Stomach (tissue), 9 donors: ENCODE results near the gene KRAS. TPM values are rescaled to one million over a fixed set of nuclear protein-coding genes. Genes with fewer than 3 reads are reported as not detected.

Source experiments
- DNase-seq, 2 donors: peaks; one replicate each; pipeline versions ENCODE4 v3.0.0 to v3.0.0-alpha.2; 2013 to 2019
- H3K27ac ChIP-seq, 5 donors: fragments of 200-600 bp in 4 of 5; sonication (generic) in 4 of 5; one replicate each; pipeline ENCODE4 v1.5.1; 2013 to 2019; ENCODE audit warnings: mild to moderate bottlenecking in 1 of 5, moderate library complexity in 1 of 5
- H3K27me3 ChIP-seq, 3 donors: fragments of 200-600 bp; sonication (generic); one replicate each; pipeline ENCODE4 v1.5.1; 2017 to 2019; ENCODE audit warnings: mixed run types in 1 of 3
- H3K36me3 ChIP-seq, 4 donors: fragments of 200-600 bp; sonication (generic); 1 replicate in 3 of 4; 2 replicates in 1 of 4; pipeline ENCODE4 v1.5.1; 2016 to 2019
- H3K4me1 ChIP-seq, 4 donors: fragments of 200-600 bp; sonication (generic); one replicate each; pipeline ENCODE4 v1.5.1; 2016 to 2019
- H3K4me3 ChIP-seq, 4 donors: fragments of 200-600 bp; sonication (generic) in 3 of 4; one replicate each; pipeline ENCODE4 v1.5.1; 2016 to 2019; ENCODE audit warnings: mild to moderate bottlenecking in 1 of 4
- H3K9me3 ChIP-seq, 4 donors: fragments of 200-600 bp; sonication (generic); one replicate each; pipeline ENCODE4 v1.5.1; 2016 to 2019
- EP300 ChIP-seq: sonication (generic); formaldehyde crosslinking; IDR thresholded peaks from one replicate; pipeline ENCODE4 v1.6.1; 2017; ENCODE audit warnings: antibody characterized with exemption
- POLR2A ChIP-seq, 4 donors: fragments of 450-650 bp; IDR thresholded peaks; one replicate each; pipeline ENCODE4 v1.6.1; 2016; ENCODE audit warnings: antibody characterized with exemption in 4 of 4, control low read depth in 2 of 4, mild to moderate bottlenecking in 1 of 4, moderate library complexity in 1 of 4
- POLR2AphosphoS5 ChIP-seq, 3 donors: sonication (generic); formaldehyde crosslinking; IDR thresholded peaks; one replicate each; pipeline ENCODE4 v1.6.1; 2016; ENCODE audit warnings: antibody characterized with exemption in 3 of 3
- WGBS, 5 donors: extraction: QIAGEN DNeasy Blood & Tissue Kit in 3 of 5; methylation state at CpG; one replicate each; pipeline versions ENCODE4 v1.1.5 to v1.1.7; 2013 to 2018; 5-methylcytosine and 5-hydroxymethylcytosine counted together
- intact Hi-C: fragments of 100-400 bp; cut with DNase I; formaldehyde crosslinking; loops from one replicate; pipeline ENCODE4 v1.15.1; 2023; ENCODE audit warnings: low total_unique reads
- polyA plus RNA-seq, 3 donors: library from polyadenylated mRNA; stranded (reverse); fragments of 200-250 nt; gene quantifications; one replicate each; pipeline ENCODE4 v1.2.3, GENCODE V29; 2013
- total RNA-seq, 5 donors: library from RNA; depleted of rRNA; stranded (reverse); fragments of >200 nt; gene quantifications; one replicate each; pipeline versions ENCODE4 v1.1.0 to v1.2.3, GENCODE V29; 2014 to 2016
- TF ChIP-seq, protein P1 (sequence below), 7 experiments: fragments of 450-650 bp in 4 of 7; fragments of 200-600 bp in 3 of 7; sonication (generic) in 3 of 7; IDR thresholded peaks; one replicate each; pipeline ENCODE4 v1.5.1; 2016 to 2019; ENCODE audit warnings: antibody characterized with exemption in 7 of 7, control low read depth in 2 of 7, mild to moderate bottlenecking in 1 of 7
- donor health status: healthy with polysubstance abuse.
- donor health status: Bipolar disorder and iron deficiency.
- donor health status: healthy.

Gene KRAS
- total and polyA plus RNA-seq, 8 donors = 6.6 to 75.3 (median 17.6) TPM

DNA sequence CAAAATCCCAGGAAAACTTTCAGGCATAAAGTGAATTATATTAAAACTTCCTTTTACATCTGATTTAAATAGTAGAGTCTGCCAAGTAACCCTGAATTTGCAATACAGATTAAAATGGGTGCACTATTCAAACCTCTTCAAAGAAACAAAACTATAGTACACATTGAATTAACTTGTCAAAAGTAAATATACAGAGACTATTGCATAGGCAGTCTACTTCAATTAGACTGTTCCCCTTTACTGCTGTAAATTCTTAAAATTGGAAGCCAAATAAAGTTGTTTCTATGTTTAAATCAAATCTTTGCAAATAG, 7.1 kb downstream of the KRAS start:
- DNase-seq = no peak
- Histone ChIP-seq H3K27ac (peak overlapping the region in 3 of 5 donors; percentile 17 to 66 (median 44)), H3K36me3 (peaks cover 0 to 28% (median 4%) of the 10 kb centered on the region in 4 donors), H3K4me3 (no peak overlapping the region), H3K9me3 (no peaks in the 10 kb centered on the region), H3K4me1 (peaks cover 0 to 73% (median 30%) of the 10 kb centered on the region in 4 donors), H3K27me3 (no peaks in the 10 kb centered on the region)
- intact Hi-C loops = no loop called here
- no peak for TF ChIP-seq EP300
- TF ChIP-seq, protein P1, sequence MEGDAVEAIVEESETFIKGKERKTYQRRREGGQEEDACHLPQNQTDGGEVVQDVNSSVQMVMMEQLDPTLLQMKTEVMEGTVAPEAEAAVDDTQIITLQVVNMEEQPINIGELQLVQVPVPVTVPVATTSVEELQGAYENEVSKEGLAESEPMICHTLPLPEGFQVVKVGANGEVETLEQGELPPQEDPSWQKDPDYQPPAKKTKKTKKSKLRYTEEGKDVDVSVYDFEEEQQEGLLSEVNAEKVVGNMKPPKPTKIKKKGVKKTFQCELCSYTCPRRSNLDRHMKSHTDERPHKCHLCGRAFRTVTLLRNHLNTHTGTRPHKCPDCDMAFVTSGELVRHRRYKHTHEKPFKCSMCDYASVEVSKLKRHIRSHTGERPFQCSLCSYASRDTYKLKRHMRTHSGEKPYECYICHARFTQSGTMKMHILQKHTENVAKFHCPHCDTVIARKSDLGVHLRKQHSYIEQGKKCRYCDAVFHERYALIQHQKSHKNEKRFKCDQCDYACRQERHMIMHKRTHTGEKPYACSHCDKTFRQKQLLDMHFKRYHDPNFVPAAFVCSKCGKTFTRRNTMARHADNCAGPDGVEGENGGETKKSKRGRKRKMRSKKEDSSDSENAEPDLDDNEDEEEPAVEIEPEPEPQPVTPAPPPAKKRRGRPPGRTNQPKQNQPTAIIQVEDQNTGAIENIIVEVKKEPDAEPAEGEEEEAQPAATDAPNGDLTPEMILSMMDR (IDR thresholded peaks at IDR 0.05) = no peak
- TF ChIP-seq POLR2A (IDR thresholded peaks at IDR 0.05) = no peak
- no peak for TF ChIP-seq POLR2AphosphoS5 (IDR thresholded peaks at IDR 0.05)

DNA sequence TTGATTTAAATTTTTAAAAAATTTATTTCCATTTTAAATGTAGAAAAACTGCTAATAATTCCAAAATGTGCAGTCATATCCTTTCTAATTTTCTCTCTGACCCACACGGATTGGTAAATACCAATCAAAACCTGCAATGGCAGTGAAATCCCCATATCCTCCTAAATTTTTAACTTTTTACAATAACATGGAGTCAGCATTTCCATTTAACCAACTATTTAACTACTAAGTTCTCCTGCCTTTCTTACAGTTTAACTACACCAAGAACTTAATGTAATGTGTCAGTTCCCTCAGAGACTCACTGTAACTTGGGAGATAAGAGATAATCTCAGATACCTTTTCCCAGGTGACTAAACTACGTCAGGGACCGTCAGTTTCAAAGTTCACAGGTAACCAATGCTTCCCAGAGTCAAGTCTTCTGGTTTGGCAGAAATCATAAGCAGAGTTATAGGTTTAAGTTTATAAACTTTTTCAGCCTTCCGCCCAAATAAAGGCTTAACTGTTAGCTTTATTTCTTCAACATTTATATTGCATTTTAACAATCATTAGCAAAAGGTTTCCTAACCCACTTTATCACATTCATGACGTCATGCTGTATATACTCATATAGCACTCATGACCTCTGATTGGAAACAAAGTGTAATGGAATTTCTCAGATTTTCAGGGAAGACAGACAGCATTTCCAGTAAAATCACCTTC, 7.6 kb downstream of the KRAS start:
- TF ChIP-seq POLR2A (IDR thresholded peaks at IDR 0.05) = no peak
- peak in 1 of 3 donors; percentile 15 for TF ChIP-seq POLR2AphosphoS5 (IDR thresholded peaks at IDR 0.05)
- TF ChIP-seq, protein P1 (IDR thresholded peaks at IDR 0.05) = no peak
- Histone ChIP-seq H3K4me1 (peaks cover 0 to 70% (median 27%) of the 10 kb centered on the region in 4 donors), H3K36me3 (peaks cover 0 to 26% (median 4%) of the 10 kb centered on the region in 4 donors), H3K4me3 (no peak overlapping the region), H3K27ac (peak overlapping the region in 4 of 5 donors; percentile 17 to 66 (median 40)), H3K9me3 (no peaks in the 10 kb centered on the region), H3K27me3 (no peaks in the 10 kb centered on the region)
- peak in 1 of 2 donors; percentile 45 for DNase-seq
- intact Hi-C loops = no loop called here
- WGBS, 5 donors = 39 to 55% (median 47%) methylated on average over 5 of the region's 5 CpGs

DNA sequence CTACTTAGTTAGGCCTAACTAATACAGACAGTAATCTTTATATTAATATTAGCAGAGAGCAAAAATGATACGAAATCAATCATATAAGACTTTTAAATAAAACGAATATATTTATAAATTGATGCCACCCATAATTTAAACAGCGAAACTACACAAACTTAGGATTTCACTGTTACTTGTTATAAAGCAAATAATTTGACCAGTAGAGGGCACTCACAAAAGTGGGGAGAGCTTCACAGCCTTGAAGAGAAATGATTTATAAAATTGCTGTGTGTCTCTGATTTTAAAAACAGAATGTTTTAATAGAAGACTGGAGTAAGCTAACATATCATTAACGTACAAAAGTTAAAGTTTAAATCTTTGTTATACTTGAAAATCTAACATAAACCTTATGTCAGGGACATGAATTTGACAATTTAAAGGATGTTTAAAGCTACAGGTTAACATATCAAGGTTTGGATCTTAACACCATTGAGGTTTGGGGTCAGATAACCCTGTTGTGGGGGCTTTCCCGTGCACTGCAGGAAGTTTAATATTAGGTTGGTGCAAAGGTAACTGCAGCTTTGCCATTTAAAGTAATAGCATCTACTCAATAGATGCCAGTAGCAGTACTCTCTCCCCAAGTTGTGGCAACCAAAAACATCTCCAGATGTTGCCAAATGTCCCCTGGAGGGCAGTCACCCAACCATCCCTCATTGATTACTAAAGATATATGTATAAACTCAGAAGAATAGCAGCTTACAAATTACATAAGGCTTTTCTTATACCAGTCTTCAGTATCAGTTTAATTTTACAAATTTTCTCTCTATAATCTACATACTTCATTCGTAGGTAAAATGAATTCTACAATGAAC, 9.3 kb downstream of the KRAS start:
- WGBS, 5 donors = 32 to 45% (median 34%) methylated on average over 6 of the region's 6 CpGs
- Histone ChIP-seq H3K4me3 (no peak overlapping the region), H3K4me1 (peaks cover 0 to 71% (median 25%) of the 10 kb centered on the region in 4 donors), H3K27me3 (no peaks in the 10 kb centered on the region), H3K9me3 (no peaks in the 10 kb centered on the region), H3K27ac (peak overlapping the region in 2 of 5 donors; percentile 13 to 43), H3K36me3 (peaks cover 0 to 35% (median 12%) of the 10 kb centered on the region in 4 donors)
- TF ChIP-seq POLR2AphosphoS5 (IDR thresholded peaks at IDR 0.05) (no peak), POLR2A (IDR thresholded peaks at IDR 0.05) (no peak), EP300 (no peak)
- TF ChIP-seq, protein P1 (IDR thresholded peaks at IDR 0.05) = peak in 5 of 7 experiments; percentile 35 to 62 (median 54)
- peak in 1 of 2 donors; percentile 72 for DNase-seq
- intact Hi-C loops = no loop called here

DNA sequence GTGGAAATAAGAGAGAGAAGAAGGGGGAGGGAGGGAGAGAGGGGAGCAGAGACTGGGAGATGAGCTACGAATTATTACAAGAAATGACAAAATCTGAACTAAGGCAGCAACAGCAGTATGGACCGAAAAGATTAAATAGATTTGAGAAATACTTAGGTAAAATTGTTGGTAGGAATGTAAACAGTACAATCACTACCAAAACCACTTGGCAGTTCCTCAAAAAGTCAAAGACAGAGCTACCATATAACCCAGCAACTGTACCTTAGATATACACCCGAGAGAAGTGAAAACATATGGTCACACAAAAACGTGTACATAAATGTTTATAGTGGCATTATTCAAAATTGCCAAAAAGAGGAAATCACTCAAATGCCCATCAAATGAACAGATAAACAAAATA, 14.1 kb downstream of the KRAS start:
- Histone ChIP-seq H3K9me3 (no peaks in the 10 kb centered on the region), H3K4me3 (no peak overlapping the region), H3K36me3 (peaks cover 0 to 48% (median 22%) of the 10 kb centered on the region in 4 donors), H3K27ac (no peak overlapping the region), H3K27me3 (no peaks in the 10 kb centered on the region), H3K4me1 (peaks cover 7 to 44% (median 14%) of the 10 kb centered on the region in 4 donors)
- no peak for DNase-seq
- intact Hi-C loops = loop anchor here (10.0 kb wide), 1 partner anchor 158 kb away; no protein-coding TSS in a partner anchor
- 38 to 64% (median 51%) methylated on average over 4 of the region's 4 CpGs for WGBS, 5 donors
- TF ChIP-seq EP300 = no peak
- TF ChIP-seq POLR2A (IDR thresholded peaks at IDR 0.05) = no peak
- no peak for TF ChIP-seq POLR2AphosphoS5 (IDR thresholded peaks at IDR 0.05)
- TF ChIP-seq, protein P1 (IDR thresholded peaks at IDR 0.05) = no peak
